GM11168 (cell line): ENCODE results near the gene TMEM217.
"Not testable (repeated sequence)": the region's sequence is repeated elsewhere in the genome, so short reads cannot be mapped to it uniquely, and the experiment has no call there.

Experiments
- in situ Hi-C: fragments of 300-500 bp; cut with MboI; formaldehyde crosslinking; loops from one replicate; pipeline ENCODE4 v1.12.0; 2022; ENCODE audit warnings: low sequenced_read_pairs; ENCODE audit not compliant: unreplicated experiment

The TMEM217 gene

GRCh38 chr6:37257634-37258404, at the start of gene TMEM217, which contains the start of gene TBC1D22B:
TSS of gene TMEM217 (minus strand) at chr6:37258144. CDS start at chr6:37219030, 39,114 bp downstream.
TSS of gene TBC1D22B (plus strand) at chr6:37257772. CDS start at chr6:37257918, 146 bp downstream.
- in situ Hi-C loops: no loop called here

- in situ Hi-C loops: not testable (repeated sequence)
These were observed 49.5 kb upstream of the TMEM217 start for GRCh38 chr6:37307484-37307883.

GRCh38 chr6:37306624-37307222, 48.8 kb upstream of the TMEM217 start:
- in situ Hi-C loops: no loop called here

- in situ Hi-C loops: no loop called here
These were observed 48.0 kb upstream of the TMEM217 start for GRCh38 chr6:37305841-37306425.

- in situ Hi-C loops: no loop called here
These were observed 46.8 kb upstream of the TMEM217 start for GRCh38 chr6:37304766-37305165.

- in situ Hi-C loops: no loop called here
These were observed 46.1 kb upstream of the TMEM217 start for GRCh38 chr6:37303891-37304503.

GRCh38 chr6:37303091-37303660, 45.2 kb upstream of the TMEM217 start:
- in situ Hi-C loops: no loop called here

- in situ Hi-C loops: no loop called here
These were observed 44.2 kb upstream of the TMEM217 start for GRCh38 chr6:37302086-37302686.

- in situ Hi-C loops: no loop called here
These were observed 42.0 kb upstream of the TMEM217 start for GRCh38 chr6:37299990-37300389.

- in situ Hi-C loops: no loop called here
These were observed 41.0 kb upstream of the TMEM217 start for GRCh38 chr6:37298958-37299357.

- in situ Hi-C loops: not testable (repeated sequence)
These were observed 39.7 kb upstream of the TMEM217 start for GRCh38 chr6:37297637-37298036.

- in situ Hi-C loops: no loop called here
These were observed 35.5 kb upstream of the TMEM217 start for GRCh38 chr6:37293426-37293825.

GRCh38 chr6:37289931-37290330, 32.0 kb upstream of the TMEM217 start:
- in situ Hi-C loops: no loop called here

GRCh38 chr6:37288247-37288646, 30.3 kb upstream of the TMEM217 start:
- in situ Hi-C loops: no loop called here

- in situ Hi-C loops: no loop called here
These were observed 29.7 kb upstream of the TMEM217 start for GRCh38 chr6:37287519-37288157.

GRCh38 chr6:37285861-37286311, 27.9 kb upstream of the TMEM217 start:
- in situ Hi-C loops: no loop called here

- in situ Hi-C loops: no loop called here
These were observed 26.8 kb upstream of the TMEM217 start for GRCh38 chr6:37284781-37285180.

GRCh38 chr6:37283671-37284151, 25.8 kb upstream of the TMEM217 start:
- in situ Hi-C loops: no loop called here

- in situ Hi-C loops: no loop called here
These were observed 25.3 kb upstream of the TMEM217 start for GRCh38 chr6:37283268-37283667.
